SW 1271 (cell line): ENCODE data around the gene CABLES2.

ENCODE experiments used
- DNase-seq, 2 experiments: peaks; one replicate each; lab custom pipeline; 2025; lab: John Stamatoyannopoulos, UW

Gene CABLES2

GRCh38 chr20:62407221-62407992, at the start of gene CABLES2:
TSS of gene CABLES2 (minus strand) at chr20:62407285. CDS start at chr20:62407276, 9 bp downstream.
- peak; percentile 84 to 91 for DNase-seq

GRCh38 chr20:62455929-62456328, 48.8 kb upstream of the CABLES2 start:
- DNase-seq: no peak

DNA sequence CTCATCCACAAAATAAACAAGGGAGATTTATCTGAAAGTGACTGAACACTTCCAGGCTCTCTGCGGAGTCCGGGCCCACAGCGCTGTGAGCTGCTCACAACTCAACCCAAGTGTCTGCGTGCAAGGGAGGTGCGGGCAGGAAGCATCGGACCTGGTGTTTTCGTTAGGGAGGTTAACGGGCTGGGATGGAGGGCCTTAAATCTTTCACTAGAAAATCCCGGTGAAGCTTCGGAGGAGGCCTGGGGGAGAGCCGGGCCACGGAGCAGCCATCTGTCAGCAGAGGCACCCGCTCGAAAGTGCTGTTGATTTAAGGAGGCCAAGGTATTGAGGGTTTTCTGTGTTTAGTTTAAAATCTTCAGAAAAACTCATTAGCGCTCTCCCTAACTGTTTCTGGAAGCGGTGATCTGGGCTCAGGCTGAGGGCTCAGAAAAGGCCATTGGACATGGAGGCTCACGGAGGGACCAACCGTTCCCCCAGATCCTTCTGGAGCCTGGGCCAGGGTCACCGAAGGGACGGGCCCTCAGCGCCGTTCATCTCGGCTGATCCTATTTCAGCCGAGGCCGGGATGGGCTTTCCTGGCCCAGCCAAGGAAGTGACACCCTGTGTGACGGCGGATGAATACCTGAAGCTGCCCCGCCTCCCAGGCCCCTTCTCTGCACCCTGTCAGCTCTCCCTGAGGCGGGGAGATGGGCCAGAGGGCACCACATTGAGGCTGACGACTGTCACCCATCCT, 48.0 kb upstream of the CABLES2 start:
- no peak for DNase-seq

DNA sequence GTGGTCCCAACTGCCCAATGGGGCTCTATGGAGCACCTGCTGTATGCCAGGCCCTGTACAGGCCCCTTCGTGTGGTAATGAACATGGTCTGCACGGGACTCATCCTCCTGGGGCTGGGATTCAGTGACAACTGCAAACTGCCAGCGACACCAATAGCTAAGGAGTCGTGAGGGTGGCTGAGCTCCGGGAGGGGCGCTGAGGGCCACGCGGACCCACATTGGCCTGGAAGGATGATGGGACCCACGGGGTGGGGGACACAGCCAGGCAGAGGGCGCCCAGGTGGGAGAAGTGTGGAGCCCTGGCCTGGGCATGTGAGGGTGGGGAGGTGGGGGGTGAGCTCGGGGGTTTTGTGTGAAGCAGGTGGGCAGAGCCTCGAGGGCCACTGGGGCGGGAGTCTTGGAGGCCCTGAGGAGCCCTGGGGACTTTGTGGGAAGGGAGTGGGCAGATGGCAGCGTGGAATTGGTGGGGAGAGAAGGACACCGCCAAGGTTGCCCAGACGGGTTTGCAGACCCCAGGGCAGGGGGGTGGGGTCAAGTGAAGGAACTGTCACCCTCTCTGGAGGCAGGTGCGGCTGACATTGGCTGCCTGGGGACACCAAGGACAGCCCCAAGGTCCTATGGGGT, 46.2 kb upstream of the CABLES2 start:
- DNase-seq: no peak

GRCh38 chr20:62452475-62453095, 45.5 kb upstream of the CABLES2 start:
- no peak for DNase-seq

DNA sequence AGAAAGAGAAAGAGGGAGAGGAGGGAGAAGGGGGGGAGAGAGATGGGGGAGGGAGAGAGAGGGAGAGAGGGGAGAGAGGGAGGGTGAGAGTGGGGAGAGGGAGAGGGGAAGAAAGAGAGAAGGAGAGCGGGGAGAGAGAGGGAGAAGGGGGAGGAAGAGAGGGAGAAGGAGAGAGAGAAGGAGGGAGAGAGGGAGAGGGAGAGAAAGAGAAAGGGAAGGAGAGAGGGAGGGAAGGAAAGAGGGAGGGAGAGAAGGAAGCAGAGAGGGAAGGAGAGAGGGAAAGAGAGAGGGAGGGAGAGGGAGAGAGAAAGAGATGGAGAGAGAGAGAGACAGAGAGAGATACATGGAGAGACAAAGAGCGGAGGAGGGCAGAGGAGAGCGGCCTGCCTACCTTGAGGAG, 44.9 kb upstream of the CABLES2 start:
- no peak for DNase-seq

GRCh38 chr20:62451156-62451767, 44.2 kb upstream of the CABLES2 start:
- no peak for DNase-seq

DNA sequence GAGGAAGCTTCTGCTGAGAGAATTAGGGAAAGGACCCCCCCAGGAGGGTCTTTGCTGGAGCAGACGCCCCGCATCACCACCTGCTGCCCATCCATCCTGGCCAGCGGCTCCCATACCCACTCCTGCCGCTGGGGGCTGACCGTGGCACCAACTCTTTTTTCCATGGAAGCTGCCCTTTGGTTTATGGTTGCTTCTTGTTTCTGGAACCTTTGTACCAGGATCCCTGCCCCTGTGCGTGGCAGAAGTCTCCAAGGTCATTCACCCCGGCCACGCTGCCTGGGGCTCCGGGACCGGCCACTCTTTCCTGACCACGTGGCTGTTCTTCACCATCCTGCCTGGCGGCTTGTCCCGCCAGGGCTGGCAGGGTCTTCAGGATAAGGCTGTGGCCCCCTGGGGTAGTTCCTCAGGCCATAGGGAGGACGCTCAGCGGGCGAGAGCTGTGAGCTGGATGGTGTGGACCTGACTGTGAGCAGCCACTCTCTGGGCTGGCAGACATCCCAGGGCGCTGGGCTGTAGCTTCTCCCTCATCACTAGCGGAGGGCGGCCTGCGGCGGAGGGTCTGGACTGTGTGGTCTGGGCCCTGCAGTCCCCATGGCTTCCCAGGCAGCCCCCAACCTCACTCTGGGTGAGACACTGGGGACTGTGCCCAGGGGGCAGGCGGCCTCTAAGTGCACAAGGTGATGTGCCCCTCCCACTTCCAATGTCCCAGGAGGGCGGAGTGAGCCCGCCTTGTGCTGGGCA, 43.0 kb upstream of the CABLES2 start:
- no peak for DNase-seq

DNA sequence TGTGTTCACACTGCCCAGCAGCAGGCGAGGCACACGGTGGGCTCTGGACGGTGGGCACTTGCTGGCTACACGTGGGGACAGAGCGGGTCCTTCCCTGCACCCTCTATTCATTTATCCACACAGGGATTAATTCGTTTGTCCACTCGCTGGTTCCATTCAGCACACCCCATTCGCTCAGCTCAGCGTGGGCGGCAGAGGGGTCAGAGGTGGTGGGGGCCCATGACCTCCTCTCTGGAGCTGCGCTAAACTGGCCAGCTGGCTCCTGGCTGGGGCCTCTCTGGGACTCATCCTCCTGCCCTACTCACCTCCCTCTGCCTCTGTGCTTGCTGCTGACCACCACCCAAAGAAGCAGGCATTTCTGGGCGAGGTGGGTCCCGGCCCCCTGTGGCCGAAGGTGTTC, 41.7 kb upstream of the CABLES2 start:
- DNase-seq: no peak

- no peak for DNase-seq
Measured at GRCh38 chr20:62448038-62448437, 41.0 kb upstream of the CABLES2 start.

GRCh38 chr20:62446888-62447869, 40.1 kb upstream of the CABLES2 start:
- no peak for DNase-seq

- no peak for DNase-seq
Measured at GRCh38 chr20:62446481-62446880, 39.4 kb upstream of the CABLES2 start.

- DNase-seq: no peak
Measured at GRCh38 chr20:62445553-62446340, 38.7 kb upstream of the CABLES2 start.

DNA sequence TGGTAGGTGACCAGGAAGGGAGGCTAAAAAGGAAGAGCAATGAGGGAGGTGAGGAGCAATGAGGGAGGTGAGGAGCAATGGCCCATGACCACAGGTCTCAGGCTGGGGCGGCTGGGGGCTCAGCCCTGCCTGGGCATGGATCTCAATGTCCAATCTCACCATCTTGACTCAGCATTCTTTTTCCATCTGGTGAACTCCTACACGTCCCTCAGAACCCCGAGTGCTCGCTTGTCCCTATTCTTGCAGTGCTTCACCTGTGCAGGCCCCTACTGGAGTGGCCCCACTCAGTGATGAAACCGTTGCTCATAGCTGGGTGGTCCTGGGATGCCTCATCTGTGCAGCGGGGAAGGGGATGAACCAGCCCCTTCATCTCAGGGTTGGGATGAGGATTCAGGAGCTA, 37.2 kb upstream of the CABLES2 start:
- no peak for DNase-seq

DNA sequence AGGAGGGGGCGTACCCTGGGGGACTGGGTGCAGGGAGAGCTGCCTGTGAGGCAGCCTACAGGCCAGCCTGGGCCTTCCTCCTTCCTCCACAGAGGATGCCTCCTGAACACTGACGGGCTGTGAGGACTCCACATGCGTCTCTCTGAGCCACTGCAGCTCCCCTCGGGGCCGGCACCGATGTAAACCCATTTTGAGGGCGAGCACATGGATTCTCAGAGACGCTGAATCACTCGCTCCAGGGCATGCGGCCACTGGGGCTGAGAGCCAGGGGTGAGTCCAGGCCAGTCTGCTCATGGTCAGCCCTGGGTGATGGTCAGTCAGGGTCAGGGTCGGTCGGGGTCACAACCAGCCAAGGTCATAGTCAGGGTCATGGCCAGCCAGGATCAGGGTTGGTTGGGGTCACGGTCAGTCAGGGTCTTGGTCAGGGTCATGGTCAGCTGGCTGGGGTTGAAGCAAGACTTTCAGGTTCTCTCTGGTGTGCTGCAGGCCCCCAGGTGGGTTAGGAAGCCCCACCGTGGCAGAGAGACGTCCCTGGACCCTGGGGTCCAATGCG, 35.0 kb upstream of the CABLES2 start:
- DNase-seq: no peak

DNA sequence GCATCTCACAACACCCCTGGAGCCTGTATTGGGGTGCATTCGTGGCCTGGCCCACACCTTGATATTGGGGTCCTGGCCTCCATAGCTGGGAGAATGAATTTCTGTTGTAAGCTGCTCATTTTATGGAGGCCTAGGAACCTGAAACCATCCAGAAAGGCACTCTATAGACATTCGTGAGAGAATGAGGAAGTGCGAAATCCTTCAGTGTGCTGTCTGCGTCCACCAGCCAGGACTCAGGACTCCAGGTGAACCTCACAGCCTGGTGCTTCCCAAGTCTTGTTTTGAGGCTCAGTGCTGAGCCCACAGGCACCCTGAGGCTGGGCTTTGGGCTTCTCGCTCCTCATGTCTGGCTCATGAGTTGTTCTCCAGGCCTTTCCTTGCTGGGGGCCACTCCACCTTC, 32.1 kb upstream of the CABLES2 start:
- DNase-seq: no peak

DNA sequence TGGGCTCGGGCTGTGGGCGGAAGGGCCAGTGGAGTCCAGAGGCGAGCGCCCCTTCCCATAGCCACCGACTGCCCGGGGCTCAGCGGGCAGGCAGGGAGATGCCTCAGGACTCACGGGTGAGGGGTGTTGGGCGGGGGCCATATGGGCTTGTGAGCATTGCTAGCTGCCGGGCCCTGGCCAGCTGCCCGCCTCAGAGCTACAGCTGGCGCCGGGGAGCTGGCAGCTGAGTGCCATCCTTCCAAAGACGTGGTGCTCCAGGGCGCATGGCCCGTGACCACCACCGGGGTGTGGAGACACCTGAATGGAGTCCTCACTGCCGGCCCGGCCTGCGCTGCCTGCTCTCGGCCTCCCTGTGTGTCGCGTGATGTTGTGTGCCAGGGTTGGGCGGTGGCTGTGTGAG, 30.8 kb upstream of the CABLES2 start:
- no peak for DNase-seq

DNA sequence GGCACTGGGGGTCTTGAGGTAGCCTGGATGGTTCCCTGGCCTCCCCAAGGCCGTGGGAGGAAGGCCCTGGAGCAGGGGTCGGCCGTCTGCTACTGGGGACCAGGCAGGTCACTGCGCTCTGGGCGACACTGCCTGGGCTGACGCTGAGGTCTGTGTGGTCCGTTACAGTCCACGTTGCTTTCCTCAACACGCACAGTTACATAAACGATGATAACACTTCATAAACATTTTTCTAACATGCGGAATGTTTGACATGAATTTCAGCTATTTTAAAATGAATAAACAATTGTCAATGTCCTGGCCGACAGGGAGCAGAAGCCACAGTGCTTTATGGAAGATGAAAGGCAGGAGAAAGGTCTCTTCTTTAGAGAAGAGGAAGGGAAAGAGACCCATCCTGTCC, 30.4 kb upstream of the CABLES2 start:
- DNase-seq: no peak

DNA sequence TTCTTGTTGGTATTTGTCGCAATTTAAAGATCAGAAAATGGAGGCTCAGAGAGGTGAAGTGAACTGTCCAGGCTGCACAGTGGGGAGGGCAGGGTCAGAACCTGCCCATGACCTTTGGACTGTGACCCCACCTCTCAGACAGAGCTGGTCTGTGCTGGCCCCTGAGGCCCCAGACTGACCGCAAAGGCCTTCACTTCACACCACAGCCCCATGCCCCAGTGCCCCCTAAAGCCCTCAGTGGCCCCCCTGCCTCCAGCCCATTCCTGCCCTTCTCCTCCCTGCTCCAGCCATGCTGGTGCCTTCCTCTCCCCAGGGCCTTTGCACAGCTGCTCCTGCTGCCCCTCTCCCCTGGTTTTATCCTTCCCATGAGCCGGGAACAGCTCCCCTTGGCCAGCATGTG, 29.6 kb upstream of the CABLES2 start:
- no peak for DNase-seq
